PFSK-1 (cell line): ENCODE measurements around the gene MYO1E.

Experiments used
- FOXP2 ChIP-seq: optimal IDR thresholded peaks from 2 replicates; pipeline ENCODE3; 2011; ENCODE audit warnings: borderline replicate concordance, control low read depth, inconsistent platforms; ENCODE audit not compliant: insufficient read depth; ENCODE audit errors: extremely low read length, extremely low read depth
- SIN3A ChIP-seq: IDR thresholded peaks from 2 replicates; pipeline ENCODE4 v1.6.1; 2012; ENCODE audit warnings: mild to moderate bottlenecking, low read length, moderate library complexity, borderline replicate concordance; ENCODE audit not compliant: insufficient read depth
- TAF1 ChIP-seq: IDR thresholded peaks from 2 replicates; pipeline ENCODE4 v1.6.1; 2012; ENCODE audit warnings: low read length, control low read depth, borderline replicate concordance; ENCODE audit not compliant: insufficient read depth

DNA sequence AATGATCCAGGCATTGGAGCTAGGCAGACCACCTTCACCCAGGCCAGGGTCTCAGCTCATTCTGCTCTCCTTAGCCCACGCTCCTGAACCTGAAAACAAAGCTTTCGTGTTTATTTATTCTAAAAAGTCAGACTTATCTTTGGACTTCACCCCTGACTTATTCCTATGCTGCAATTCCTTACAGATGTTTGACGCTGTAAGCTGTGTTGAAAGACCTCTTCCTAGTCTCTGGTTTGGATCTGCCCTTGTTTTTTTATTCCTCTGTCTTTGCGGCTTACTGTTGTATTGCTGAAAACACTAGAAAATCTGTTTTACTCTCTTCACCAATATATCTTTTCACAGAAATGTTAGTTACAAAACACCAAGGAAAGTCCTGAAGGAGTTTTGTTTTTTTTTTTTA is 206.5 kb downstream of the MYO1E start:
- no peak for TF ChIP-seq FOXP2
- no peak for TF ChIP-seq SIN3A
- no peak for TF ChIP-seq TAF1
